Activated naive CD4-positive, alpha-beta T cell treated with anti-CD3 and anti-CD28 coated beads for 36 hours (primary cell): ENCODE results near the gene OR2V1. TPM values are rescaled to one million over a fixed set of nuclear protein-coding genes. Genes with fewer than 3 reads are reported as not detected.
"Not testable (repeated sequence)": the region's sequence is repeated elsewhere in the genome, so short reads cannot be mapped to it uniquely, and the experiment has no call there.

Experiments used
- CTCF ChIA-PET: fragments of 350-600 bp; sonication (Branson Sonifier 250); formaldehyde crosslinking; loops from one replicate; lab custom pipeline; 2021; ENCODE audit warnings: antibody characterized with exemption; lab: Charles Lee
- DNase-seq: peaks from one replicate; pipeline ENCODE4 v3.0.0-alpha.2; 2020
- H3K27ac Mint-ChIP-seq: one replicate; pipeline ENCODE4 v1.8.0; 2021; ENCODE audit warnings: mild to moderate bottlenecking, mixed read lengths
- H3K27me3 Mint-ChIP-seq: one replicate; pipeline ENCODE4 v1.8.0; 2021; ENCODE audit warnings: low read depth, mixed read lengths
- H3K36me3 Mint-ChIP-seq: one replicate; pipeline ENCODE4 v1.8.0; 2021; ENCODE audit warnings: low read depth, mixed read lengths
- H3K4me1 Mint-ChIP-seq: one replicate; pipeline ENCODE4 v1.8.0; 2021; ENCODE audit warnings: low read depth, mixed read lengths
- H3K4me3 Mint-ChIP-seq: one replicate; pipeline ENCODE4 v1.8.0; 2021; ENCODE audit warnings: mild to moderate bottlenecking, moderate library complexity, mixed read lengths
- H3K9me3 Mint-ChIP-seq: one replicate; pipeline ENCODE4 v1.8.0; 2021; ENCODE audit warnings: mixed read lengths
- intact Hi-C: fragments of 100-400 bp; cut with micrococcal nuclease; formaldehyde crosslinking; loops from one replicate; pipeline ENCODE4 v1.15.1; 2023
- total RNA-seq, 2 experiments: library from RNA; stranded (reverse); gene quantifications; one replicate each; pipeline ENCODE4 v1.2.3, GENCODE V29; 2021

Gene OR2V1
- total RNA-seq: not detected

GRCh38 chr5:181130832-181131496, at the start of gene OR2V1:
Gene OR2V1 (minus strand): TSS chr5:181131169. CDS start chr5:181125304, 5,865 bp downstream.
- Mint-ChIP-seq H3K27me3 (peaks cover 47% of the 10 kb centered on the region), H3K36me3 (peaks cover 2% of the 10 kb centered on the region), H3K27ac (no peak within 1 kb of the TSS), H3K9me3 (peaks cover 4% of the 10 kb centered on the region), H3K4me1 (no peaks in the 10 kb centered on the region), H3K4me3 (no peak within 1 kb of the TSS)
- CTCF ChIA-PET: no interaction called here
- intact Hi-C loops: no loop called here
- DNase-seq: no peak

- DNase-seq, CTCF ChIA-PET, H3K27ac Mint-ChIP-seq, H3K9me3 Mint-ChIP-seq, H3K36me3 Mint-ChIP-seq, intact Hi-C loops, H3K4me3 Mint-ChIP-seq: not testable (repeated sequence)
- Mint-ChIP-seq H3K27me3 (peaks cover 21% of the 10 kb centered on the region), H3K4me1 (peaks cover 17% of the 10 kb centered on the region)
Observed at GRCh38 chr5:181177559-181177958, 46.6 kb upstream of the OR2V1 start.

GRCh38 chr5:181176254-181176952, 45.4 kb upstream of the OR2V1 start:
- CTCF ChIA-PET: interaction anchor here (0.6 to 1.5 kb wide), 2 partner anchors 9 to 378 kb away, joined by 4 to 7 read pairs; no protein-coding TSS in a partner anchor
- Mint-ChIP-seq H3K27me3 (peaks cover 26% of the 10 kb centered on the region), H3K27ac (no peak overlapping the region), H3K36me3 (no peaks in the 10 kb centered on the region), H3K4me3 (no peak overlapping the region), H3K9me3 (no peaks in the 10 kb centered on the region), H3K4me1 (peaks cover 17% of the 10 kb centered on the region)
- no peak for DNase-seq
- intact Hi-C loops: no loop called here

GRCh38 chr5:181173420-181174342, 42.7 kb upstream of the OR2V1 start:
- H3K36me3 Mint-ChIP-seq: no peaks in the 10 kb centered on the region
- H3K27ac Mint-ChIP-seq: peak overlapping the region; percentile 81
- H3K4me3 Mint-ChIP-seq: peak overlapping the region; percentile 89
- H3K4me1 Mint-ChIP-seq: peaks cover 41% of the 10 kb centered on the region
- peak; percentile 91 for DNase-seq
- H3K27me3 Mint-ChIP-seq: peaks cover 51% of the 10 kb centered on the region
- CTCF ChIA-PET: interaction anchor here (0.6 to 2.2 kb wide), 6 partner anchors 9 to 17 kb away, joined by 3 to 15 read pairs (median 4); no protein-coding TSS in a partner anchor
- intact Hi-C loops: loop anchor here (1.0 to 5.0 kb wide), 4 partner anchors 9 to 371 kb away; partner anchors contain the start of gene MGAT1
- no peaks in the 10 kb centered on the region for H3K9me3 Mint-ChIP-seq

GRCh38 chr5:181173027-181173419, 42.1 kb upstream of the OR2V1 start:
- H3K9me3 Mint-ChIP-seq: no peaks in the 10 kb centered on the region
- H3K36me3 Mint-ChIP-seq: no peaks in the 10 kb centered on the region
- intact Hi-C loops: loop anchor here (1.0 to 5.0 kb wide), 3 partner anchors 9 to 371 kb away; partner anchors contain the start of gene MGAT1
- peak overlapping the region; percentile 81 for H3K27ac Mint-ChIP-seq
- peak overlapping the region; percentile 89 for H3K4me3 Mint-ChIP-seq
- CTCF ChIA-PET: interaction anchor here (0.6 to 2.2 kb wide), 7 partner anchors 9 to 34 kb away, joined by 3 to 15 read pairs (median 3); no protein-coding TSS in a partner anchor
- H3K27me3 Mint-ChIP-seq: peaks cover 53% of the 10 kb centered on the region
- peaks cover 46% of the 10 kb centered on the region for H3K4me1 Mint-ChIP-seq
- no peak for DNase-seq

GRCh38 chr5:181171782-181172181, 40.8 kb upstream of the OR2V1 start:
- intact Hi-C loops: loop anchor here (5.0 kb wide), 1 partner anchor 369 kb away; the partner anchor contains the start of gene MGAT1
- no peak overlapping the region for H3K4me3 Mint-ChIP-seq
- no peaks in the 10 kb centered on the region for H3K9me3 Mint-ChIP-seq
- no peaks in the 10 kb centered on the region for H3K36me3 Mint-ChIP-seq
- DNase-seq: no peak
- peaks cover 62% of the 10 kb centered on the region for H3K27me3 Mint-ChIP-seq
- H3K4me1 Mint-ChIP-seq: peaks cover 57% of the 10 kb centered on the region
- no peak overlapping the region for H3K27ac Mint-ChIP-seq
- CTCF ChIA-PET: interaction anchor here (0.6 to 2.2 kb wide), 3 partner anchors 13 to 378 kb away, joined by 3 to 15 read pairs (median 3); no protein-coding TSS in a partner anchor

- Mint-ChIP-seq H3K4me3 (no peak overlapping the region), H3K27me3 (peaks cover 65% of the 10 kb centered on the region), H3K9me3 (no peaks in the 10 kb centered on the region), H3K36me3 (no peaks in the 10 kb centered on the region), H3K4me1 (peaks cover 64% of the 10 kb centered on the region), H3K27ac (no peak overlapping the region)
- intact Hi-C loops: loop anchor here (5.0 kb wide), 1 partner anchor 369 kb away; the partner anchor contains the start of gene MGAT1
- CTCF ChIA-PET: interaction anchor here (1.0 to 1.3 kb wide), 2 partner anchors 14 to 18 kb away, joined by 3 to 4 read pairs; no protein-coding TSS in a partner anchor
- DNase-seq: no peak
Observed at GRCh38 chr5:181170996-181171395, 40.0 kb upstream of the OR2V1 start.

- Mint-ChIP-seq H3K4me1 (peaks cover 69% of the 10 kb centered on the region), H3K27ac (no peak overlapping the region), H3K9me3 (no peaks in the 10 kb centered on the region), H3K4me3 (peak overlapping the region; percentile 73), H3K36me3 (no peaks in the 10 kb centered on the region), H3K27me3 (peaks cover 69% of the 10 kb centered on the region)
- no peak for DNase-seq
- intact Hi-C loops: loop anchor here (5.0 kb wide), 1 partner anchor 368 kb away; the partner anchor contains the start of gene MGAT1
- CTCF ChIA-PET: interaction anchor here (0.6 to 1.3 kb wide), 3 partner anchors 11 to 18 kb away, joined by 3 to 4 read pairs (median 3); no protein-coding TSS in a partner anchor
Observed at GRCh38 chr5:181170237-181170825, 39.4 kb upstream of the OR2V1 start.

- CTCF ChIA-PET: interaction anchor here (1.0 to 1.3 kb wide), 2 partner anchors 15 to 19 kb away, joined by 3 to 4 read pairs; no protein-coding TSS in a partner anchor
- Mint-ChIP-seq H3K27ac (peak overlapping the region; percentile 50), H3K27me3 (peaks cover 72% of the 10 kb centered on the region), H3K4me1 (peaks cover 70% of the 10 kb centered on the region), H3K4me3 (peak overlapping the region; percentile 73)
- intact Hi-C loops: loop anchor here (2.0 to 5.0 kb wide), 2 partner anchors 309 to 367 kb away; partner anchors contain the start of genes MGAT1 and ZFP62
- peak; percentile 94 for DNase-seq
- not testable (repeated sequence) for H3K9me3 Mint-ChIP-seq, H3K36me3 Mint-ChIP-seq
Observed at GRCh38 chr5:181169459-181170236, 38.7 kb upstream of the OR2V1 start.

GRCh38 chr5:181168595-181169118, 37.7 kb upstream of the OR2V1 start:
- peak overlapping the region; percentile 48 for H3K27ac Mint-ChIP-seq
- H3K4me3 Mint-ChIP-seq: peak overlapping the region; percentile 73
- no peaks in the 10 kb centered on the region for H3K9me3 Mint-ChIP-seq
- DNase-seq: no peak
- peaks cover 74% of the 10 kb centered on the region for H3K4me1 Mint-ChIP-seq
- no peaks in the 10 kb centered on the region for H3K36me3 Mint-ChIP-seq
- CTCF ChIA-PET: interaction anchor here (0.7 to 2.0 kb wide), 2 partner anchors 10 to 16 kb away, joined by 3 to 12 read pairs; no protein-coding TSS in a partner anchor
- intact Hi-C loops: loop anchor here (2.0 kb wide), 1 partner anchor 308 kb away; the partner anchor contains the start of gene ZFP62
- peaks cover 76% of the 10 kb centered on the region for H3K27me3 Mint-ChIP-seq
